Aortic smooth muscle cell (primary cell): Measurements from ENCODE around the gene OR10G6. TPM values are rescaled to one million over a fixed set of nuclear protein-coding genes. Genes with fewer than 3 reads are reported as not detected.

Source experiments
- total RNA-seq: library from RNA; depleted of rRNA; stranded (reverse); fragments of >200 nt; gene quantifications from 2 replicates; pipeline ENCODE4 v1.2.3, GENCODE V29; 2014

The OR10G6 gene
- total RNA-seq = not detected in 2 replicates

GRCh38 chr11:123995119-123995518 is at the start of gene OR10G6:
TSS of gene OR10G6 (minus strand) at chr11:123995161. CDS start at chr11:123995161, 0 bp downstream.

GRCh38 chr11:124041254-124041653 is 46.3 kb upstream of the OR10G6 start, which contains the start of gene OR10G7:
TSS of gene OR10G7 (minus strand) at chr11:124041325. CDS start at chr11:124039001, 2,324 bp downstream.

GRCh38 chr11:124026498-124026897 is 31.5 kb upstream of the OR10G6 start, which contains the start of gene OR10G8:
TSS of gene OR10G8 (plus strand) at chr11:124026798. CDS start at chr11:124029623, 2,825 bp downstream.

GRCh38 chr11:124012697-124013096 is 17.7 kb upstream of the OR10G6 start, which contains the start of gene OR10G4:
TSS of gene OR10G4 (plus strand) at chr11:124012997. CDS start at chr11:124015575, 2,578 bp downstream.

GRCh38 chr11:123977731-123978347 is 17.1 kb downstream of the OR10G6 start, which contains the start of gene OR10S1:
TSS of gene OR10S1 (minus strand) at chr11:123977781. CDS start at chr11:123977664, 117 bp downstream.

Other genes with a start within 250 kb of the OR10G6 start
- gene OR6X1, start 240.6 kb downstream of the OR10G6 start, total RNA-seq = not detected in 2 replicates
- gene OR6M1, start 188.8 kb downstream of the OR10G6 start, total RNA-seq = not detected in 2 replicates
- gene TMEM225, start 109.5 kb downstream of the OR10G6 start, total RNA-seq = not detected in 2 replicates
- gene OR8D4, start 93.0 kb downstream of the OR10G6 start, total RNA-seq = 0.06 TPM in 1 of 2 replicates, not detected in the other
- gene OR4D5, start 55.5 kb downstream of the OR10G6 start, total RNA-seq = not detected in 2 replicates
- not detected in 2 replicates for gene OR6T1, start 51.3 kb downstream of the OR10G6 start, total RNA-seq
- gene OR10S1, start 17.4 kb downstream of the OR10G6 start, total RNA-seq = not detected in 2 replicates
- gene OR10G4, start 17.8 kb upstream of the OR10G6 start, total RNA-seq = not detected in 2 replicates
- gene OR10G9, start 27.9 kb upstream of the OR10G6 start, total RNA-seq = not detected in 2 replicates
- not detected in 2 replicates for gene OR10G8, start 31.6 kb upstream of the OR10G6 start, total RNA-seq
- not detected in 2 replicates for gene OR10G7, start 46.2 kb upstream of the OR10G6 start, total RNA-seq
- gene VWA5A, start 120.3 kb upstream of the OR10G6 start, total RNA-seq = 29.7 and 64.4 TPM in 2 replicates
- not detected in 2 replicates for gene OR10D3, start 188.2 kb upstream of the OR10G6 start, total RNA-seq
- gene OR8G1, start 245.9 kb upstream of the OR10G6 start, total RNA-seq = not detected in 2 replicates